ENCODE measurements around the gene NUAK2.

GRCh38 chr1:205275133-205275532 is 46.4 kb downstream of the NUAK2 start:
- TF ChIP-seq POLR2A (IDR thresholded peaks at IDR 0.05) (no peak), CTCF (IDR thresholded peaks at IDR 0.05) (peak in 1 of 6 experiments; percentile 30)

Data from upper lobe of left lung (tissue), 4 donors.